Measurements from ENCODE around the gene UBN1.
A peak's percentile ranks its signal among the peaks of the same experiment; 100 is the strongest.

Gene UBN1

DNA sequence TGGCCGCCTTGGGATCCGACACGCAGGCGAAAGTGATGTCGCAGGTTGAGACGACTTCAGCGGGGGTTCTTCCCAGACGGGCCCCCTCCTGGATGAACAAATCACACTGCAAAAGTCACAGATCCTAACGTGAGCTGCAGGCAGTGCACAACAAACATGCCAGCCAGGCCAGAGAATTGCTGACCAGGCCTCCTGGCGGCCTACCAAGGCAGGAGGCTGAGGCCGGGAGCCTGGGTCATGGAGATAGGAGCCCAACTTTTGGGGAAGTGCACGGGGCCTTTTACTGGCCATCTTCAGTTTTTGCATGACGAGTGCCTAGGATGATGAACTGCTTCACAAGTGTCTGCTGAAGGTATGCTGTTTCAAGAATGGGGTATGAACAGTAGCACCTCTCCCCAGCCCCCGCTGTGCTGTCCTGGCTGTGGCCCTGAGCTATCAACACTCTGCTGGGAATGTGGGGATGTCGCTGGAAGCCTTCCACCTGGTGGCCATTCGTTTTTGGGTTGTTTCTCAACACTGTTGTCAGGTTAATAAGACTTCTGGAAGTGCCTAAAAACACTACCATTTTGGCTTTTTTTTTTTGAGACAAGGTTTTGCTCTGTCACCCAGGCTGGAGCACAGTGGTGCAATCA lies 32.6 kb upstream of the UBN1 start:
- no peak for DNase-seq

DNA sequence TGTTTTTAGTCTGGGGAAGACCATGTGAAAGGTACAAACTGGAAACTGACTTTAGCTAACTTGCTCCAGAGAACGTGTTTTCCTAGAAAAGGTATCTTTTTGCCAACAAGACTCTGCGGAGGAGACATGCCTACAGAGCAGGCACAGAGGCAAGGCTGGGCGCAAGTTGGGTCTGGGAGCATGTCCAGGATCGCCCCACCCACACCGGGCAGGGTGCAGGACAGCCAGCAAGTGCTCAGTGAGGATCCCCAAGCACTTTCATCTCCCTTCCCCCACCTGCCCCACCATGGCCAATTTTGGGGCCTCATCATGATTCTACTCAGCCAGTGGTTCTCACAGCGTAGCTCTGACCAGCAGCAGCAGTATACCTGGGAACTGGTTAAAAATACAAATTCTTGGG lies 26.6 kb upstream of the UBN1 start:
- DNase-seq: no peak

DNA sequence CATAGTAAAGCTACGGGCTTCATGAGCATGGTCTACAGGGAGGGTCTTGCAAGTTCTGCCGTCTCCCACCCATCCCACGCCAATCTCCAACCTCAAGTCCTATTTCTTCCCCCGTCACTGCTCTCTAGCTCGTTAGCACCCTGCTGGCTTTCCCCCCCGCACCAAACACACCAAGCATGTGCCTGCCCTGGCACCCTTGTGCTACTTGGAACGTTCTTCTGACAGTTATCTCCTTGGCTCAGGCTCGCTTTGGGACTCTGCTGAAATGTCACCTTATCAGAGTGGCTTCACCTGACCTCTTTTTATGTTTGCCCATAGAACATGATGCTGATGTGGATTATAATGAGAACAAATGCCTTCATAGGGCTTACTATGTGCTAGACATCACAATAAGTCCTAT lies 22.1 kb upstream of the UBN1 start:
- DNase-seq: no peak

DNA sequence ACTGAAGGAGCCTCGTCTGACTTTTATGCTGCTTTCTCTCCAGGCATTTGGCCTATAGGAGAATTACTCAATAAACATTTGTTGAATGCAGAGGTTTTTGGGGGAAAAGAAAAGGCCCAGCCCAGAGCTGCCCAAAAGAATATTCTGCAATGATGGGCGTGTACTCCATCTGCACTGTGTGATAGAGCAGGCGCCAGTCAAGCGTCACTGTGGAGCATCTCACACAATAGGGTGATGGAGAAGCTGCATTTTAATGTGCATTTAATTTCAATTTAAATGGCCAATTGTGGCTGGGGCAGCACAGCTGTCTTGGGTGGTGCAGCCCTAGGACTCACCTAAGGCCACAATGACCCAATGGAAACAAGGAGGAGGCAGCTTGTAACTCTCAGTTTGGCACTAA lies 20.8 kb upstream of the UBN1 start:
- no peak for DNase-seq

DNA sequence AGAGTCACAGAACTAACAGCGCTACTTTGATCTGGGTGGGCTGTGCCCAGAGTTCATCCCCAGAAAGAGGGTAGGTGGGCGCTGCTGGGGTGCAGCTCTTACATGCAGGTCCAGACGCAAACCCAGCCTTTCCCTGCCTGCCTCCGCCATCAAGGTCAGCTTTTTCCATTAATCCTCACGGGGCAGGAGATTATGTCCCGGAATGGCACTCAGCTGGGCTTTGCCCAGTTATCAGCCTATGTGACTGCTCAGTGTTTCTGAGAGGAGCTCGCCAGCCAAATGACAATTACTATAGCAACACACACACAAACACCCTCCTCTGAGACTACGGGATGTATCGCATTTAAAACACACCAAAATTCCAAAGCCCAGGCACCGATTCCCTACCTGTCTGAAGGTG lies 20.3 kb upstream of the UBN1 start:
- DNase-seq: no peak

DNA sequence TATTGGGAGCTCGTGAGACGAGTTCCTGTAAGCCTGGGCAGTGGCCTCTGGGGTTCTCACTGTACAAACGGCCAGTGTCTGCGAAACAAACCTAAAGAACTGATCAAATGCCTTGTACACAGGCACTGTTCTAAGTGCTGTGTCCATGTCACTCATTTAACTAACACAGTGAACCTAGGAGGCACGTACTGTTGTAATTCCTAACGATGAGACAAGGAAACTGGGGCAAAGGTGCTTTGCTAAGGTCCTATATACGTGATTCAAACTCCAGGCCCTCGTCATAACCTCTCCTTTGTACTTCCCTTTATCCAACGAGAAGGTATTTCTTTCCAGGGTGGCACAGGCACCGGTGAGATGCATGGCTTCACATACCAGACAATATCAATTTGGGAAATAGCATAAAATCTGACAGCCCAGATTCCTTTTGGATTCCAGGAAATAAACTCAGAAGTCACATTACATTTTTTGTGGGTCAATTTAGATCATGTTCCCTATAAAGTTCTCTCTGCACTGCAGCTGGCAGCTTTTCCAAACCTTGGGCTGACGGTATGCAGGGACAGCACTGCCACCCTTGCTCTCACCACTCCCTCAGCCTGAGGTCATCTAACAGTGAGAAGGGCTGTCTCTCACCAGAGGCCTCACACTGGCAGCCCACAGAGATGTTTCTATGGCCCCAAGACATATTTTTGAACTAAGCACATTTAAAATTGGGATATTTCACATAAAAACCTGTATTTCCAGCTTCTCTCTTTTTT lies 18.5 kb upstream of the UBN1 start:
- DNase-seq: no peak

DNA sequence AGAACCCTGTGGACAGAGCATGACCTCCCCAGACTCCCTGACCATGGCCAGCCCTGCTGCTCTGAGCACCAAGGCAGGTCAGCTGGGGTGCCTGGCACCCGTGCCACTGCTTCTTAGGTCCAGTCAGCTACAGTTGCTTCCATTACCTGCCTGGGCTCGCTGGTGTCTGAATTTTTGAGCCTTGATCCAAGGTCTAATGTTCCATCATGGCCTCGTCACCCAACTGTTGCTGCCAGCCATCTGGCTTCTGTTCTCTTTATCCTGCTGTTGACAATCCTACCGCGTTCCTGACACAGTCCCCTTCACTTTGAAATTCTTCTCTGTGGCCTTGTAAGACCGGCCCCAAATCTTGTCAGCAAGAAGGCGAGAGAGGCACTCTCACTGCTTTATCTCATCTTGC lies 16.9 kb upstream of the UBN1 start:
- no peak for DNase-seq

DNA sequence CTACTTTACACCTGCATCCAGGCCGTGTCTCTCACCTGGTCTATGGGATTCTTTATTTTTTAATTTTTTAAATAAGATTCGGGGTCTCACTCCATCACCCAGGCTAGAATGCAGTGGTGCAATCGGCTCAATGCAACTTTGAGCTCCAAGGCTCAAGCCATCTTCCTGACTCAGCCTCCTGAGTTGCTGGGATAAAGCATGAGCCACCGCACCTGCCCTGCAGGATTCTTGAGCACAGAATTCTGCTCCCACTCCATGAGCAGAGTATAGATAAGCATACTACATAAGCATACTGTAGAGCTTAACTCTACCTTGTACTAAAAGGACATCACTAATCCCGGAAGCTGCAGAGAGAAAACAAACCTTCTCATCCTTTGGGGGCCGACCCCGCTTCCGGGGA lies 15.7 kb upstream of the UBN1 start:
- DNase-seq: no peak

DNA sequence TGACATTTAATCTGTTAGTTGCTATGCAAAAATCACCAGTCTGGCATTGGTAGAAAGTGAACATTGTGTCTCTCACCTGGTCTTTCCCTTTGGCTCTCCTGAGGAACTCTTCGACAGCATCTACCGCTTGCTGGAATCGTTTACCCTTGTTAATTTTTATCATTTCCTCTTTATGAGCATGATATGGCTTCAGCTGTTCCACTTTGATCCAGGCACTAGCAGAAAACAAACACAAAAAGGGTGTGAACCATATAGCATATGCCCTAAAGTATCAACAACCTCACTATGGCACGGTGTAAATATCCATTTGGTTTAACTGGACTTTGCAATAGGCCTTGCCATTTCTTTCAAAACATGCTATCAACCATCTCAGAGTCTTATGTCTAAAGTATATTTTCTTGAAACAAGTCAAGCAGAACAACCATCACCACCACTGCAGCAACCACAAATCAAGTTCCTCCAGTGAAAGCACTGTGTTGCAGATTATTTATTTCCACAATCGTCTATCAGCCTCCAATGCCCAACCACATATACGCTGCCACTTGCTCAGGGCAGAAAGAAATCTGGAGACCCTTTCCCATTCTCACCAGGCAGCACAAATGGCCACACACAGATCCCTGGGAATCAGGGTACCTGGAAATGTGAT lies 14.5 kb upstream of the UBN1 start:
- no peak for DNase-seq

DNA sequence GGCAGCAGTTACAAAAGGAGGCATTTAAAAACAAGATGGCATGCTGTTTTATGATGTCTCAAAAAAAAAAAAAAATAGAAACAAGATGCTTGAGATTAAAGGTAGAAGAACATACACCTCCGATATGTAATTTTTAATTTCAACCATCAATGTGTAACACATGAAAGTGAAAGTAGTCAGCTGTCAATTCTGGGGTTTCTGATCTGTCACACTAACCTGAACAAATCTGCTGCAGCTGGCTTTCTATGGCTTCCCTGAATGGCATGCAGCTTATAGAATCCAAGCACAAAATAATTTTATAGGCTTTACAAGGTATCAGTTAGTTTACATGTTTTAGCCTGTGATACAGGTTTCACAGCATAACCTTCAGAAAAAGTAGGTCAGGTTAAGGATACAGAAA lies 13.7 kb upstream of the UBN1 start:
- DNase-seq: no peak

DNA sequence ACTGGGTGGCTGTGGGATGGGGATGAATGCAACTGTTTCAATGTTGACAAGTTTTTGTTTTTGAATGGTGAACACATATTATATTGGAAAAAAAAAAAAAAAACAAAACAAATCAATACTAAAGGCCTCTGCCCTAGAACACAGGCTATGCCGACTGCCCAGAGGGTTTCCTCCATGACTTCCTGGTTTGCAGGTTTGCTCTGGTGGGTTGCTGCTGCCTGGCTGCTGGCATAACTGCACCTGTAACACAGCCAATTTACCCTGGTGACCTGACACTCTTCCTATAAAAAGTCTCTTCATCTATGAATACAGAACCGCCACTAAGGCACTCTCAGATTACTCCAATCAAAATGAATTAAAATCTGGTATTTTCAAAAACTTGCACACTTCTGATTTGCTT lies 10.6 kb upstream of the UBN1 start:
- DNase-seq: no peak

DNA sequence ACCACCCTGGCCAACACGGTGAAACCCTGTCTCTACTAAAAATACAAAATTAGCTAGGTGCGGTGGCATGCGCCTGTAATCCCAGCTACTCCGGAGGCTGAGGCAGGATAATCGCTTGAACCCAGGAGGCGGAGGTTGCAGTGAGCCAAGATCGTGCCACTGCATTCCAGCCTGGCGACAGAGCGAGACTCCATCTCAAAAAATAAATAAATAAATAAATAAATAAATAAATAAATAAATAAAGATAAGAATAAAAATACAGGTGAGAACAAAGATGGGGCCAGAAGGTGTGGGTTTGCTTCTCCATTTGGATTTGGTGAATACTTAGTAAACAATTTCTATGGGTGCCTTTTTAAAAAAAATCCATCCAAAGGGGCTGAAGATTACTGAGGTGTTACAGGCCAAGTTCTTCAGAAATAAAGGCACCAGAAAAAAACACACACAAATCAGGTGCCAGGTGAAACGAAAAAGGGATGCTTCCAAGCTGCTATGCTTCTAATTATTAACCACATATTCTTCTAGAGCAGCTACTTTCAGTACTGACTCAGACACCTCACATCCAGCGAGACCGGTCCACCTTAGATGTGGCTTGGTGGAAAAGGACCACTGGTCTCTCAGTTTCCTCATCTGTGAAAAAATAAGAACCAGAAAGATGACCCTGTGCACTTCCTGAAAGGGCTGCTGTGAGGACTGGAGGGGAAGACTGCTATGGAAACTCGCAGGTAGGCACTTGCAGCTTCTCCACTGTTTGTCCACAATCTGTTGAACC lies 9.4 kb upstream of the UBN1 start:
- DNase-seq: no peak

DNA sequence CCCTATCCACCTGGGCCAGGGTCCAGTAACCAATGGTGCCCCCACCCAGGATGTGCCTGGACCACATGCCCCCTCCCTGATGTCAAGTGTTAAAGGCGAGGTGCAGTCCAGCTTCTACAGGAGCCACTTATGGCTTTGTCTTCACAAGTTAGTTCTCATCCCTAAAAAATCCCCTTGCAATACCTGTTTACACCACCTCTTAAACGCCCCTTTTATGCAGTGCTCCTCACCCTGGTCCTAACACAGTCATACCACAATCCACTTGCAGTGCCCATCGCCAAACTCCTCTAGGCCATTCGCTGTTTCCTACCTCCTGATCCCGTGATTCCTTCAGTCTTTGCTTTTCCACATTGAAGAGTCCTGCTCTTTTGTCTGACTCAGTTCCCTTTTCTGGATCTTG lies 7.3 kb upstream of the UBN1 start:
- no peak for DNase-seq

DNA sequence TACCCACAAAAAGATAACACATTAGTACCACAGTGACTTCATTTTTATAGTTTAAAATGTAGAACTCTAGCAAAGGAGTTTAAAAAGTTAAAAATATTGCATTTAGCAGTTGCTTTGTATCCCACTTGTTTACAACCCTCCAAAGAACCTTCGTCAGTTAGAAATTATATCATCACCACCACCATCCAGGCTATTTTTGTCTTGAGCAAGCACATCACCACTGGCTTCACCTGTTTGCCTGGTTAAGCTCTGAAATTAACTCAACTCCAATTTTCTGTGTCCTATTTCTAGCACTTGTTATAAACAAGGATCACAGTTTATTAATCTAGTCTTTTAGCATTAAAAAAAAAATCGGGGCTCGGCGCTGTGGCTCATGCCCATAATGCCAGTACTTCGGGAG lies 6.3 kb upstream of the UBN1 start:
- DNase-seq: no peak

DNA sequence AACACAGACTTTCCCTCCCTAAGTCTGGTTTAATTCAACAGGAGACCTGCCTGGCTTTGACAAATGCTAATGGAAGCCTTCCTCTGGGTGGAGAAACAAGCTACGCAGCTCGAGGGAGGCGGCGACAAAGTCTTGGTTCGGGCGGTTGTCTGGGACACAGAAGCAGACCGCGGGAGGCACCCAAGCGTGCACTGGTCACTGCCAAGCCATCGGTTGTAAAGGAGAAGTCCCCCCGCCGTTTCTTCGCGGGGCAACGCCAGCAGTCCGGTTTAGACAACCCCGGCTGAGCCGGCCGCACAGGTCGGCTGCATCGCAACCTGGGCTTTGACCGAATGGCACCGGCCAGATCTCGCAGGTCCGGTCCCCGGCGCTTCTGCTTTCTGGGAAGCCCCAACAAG lies 779 bp upstream of the UBN1 start:
- peak; percentile 73 for DNase-seq

DNA sequence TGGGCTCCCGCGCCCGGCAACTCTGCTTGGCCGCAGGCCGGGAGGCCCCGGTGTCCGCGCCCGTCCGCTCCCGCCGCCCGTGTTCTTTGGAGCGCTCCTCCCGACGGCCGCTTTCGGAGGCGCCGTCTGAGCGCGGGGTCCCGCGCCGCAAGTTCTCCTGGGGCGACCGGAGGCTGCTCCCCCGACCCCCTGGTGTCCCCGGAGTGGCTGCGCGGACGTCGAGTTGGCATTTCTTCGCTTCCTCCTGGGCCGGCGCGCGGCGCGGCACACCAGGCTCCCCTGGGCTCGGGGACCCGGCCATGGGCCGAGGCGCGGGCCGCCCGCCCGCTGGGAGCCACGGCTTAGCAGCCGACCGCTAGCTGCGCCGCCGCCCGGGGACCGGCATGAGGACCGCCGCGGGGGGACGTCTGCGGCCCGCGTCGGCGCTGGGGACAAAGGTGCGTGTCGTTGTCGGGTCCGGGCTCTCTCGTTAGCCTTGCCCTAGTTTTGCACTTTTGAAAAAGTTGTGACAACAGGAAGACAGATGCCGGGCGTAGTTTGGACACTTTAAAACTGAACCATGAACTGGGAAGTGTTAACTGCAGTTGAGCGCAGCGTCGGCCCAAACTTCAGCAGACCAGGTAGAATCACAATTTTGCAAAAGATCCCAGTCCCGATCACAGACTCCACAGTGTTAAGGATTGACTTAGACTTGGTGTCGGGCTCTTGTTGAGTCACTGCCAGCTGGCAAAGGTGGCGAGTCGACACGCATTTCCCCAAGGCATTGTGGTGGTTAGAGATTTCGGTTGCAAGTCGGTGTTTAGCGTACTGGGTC lies 700 bp downstream of the UBN1 start:
- peak; percentile 43 for DNase-seq

DNA sequence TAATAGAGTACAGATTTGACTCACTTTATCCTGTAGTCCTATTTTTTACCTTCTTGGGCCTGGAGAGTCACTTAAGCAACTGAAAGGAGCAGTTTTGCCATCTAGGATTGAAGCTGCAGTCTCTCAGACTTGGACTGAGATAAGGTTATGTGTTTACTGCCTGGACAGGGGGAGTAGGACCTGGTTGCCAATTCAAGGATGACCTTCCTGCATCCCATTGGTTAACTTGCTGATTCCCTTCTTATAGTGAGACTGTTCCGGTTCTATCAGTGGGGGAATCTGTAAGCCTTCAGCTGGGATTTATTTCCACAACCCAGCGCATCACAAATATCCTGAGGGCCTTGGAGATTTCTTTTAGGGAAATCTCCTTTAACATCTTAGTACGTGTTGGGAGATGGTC lies 2.9 kb downstream of the UBN1 start:
- no peak for DNase-seq

DNA sequence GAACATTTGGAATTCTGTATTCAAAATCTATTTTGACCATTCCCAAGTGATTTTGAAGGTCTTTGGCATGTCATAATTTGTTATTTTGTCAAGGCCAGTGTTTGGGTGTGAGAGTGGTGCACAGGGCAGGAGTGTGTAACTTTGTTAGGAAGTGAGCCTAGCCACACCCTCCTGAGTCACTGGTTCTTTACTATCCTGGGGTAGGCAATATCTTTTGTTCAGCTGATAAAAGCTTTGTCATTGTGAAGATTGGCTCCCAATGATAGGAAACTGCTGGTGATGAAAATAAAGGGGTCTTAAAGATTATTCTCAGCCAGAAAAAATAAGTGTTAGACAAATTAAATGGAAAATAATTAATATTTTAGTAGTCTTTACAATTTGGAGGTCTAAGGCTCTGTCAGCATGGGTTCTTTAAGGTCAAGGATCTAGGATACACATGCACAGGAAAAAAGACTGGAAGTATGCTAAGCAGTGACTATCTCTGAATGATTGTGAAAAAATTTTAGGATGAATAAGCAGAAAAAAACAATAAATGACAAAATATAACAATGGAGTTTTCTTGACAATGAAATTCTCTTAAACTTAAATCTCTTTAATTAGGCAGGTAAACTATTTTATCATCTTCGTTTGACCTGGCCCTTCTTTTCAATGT lies 5.1 kb downstream of the UBN1 start:
- peak; percentile 70 for DNase-seq

DNA sequence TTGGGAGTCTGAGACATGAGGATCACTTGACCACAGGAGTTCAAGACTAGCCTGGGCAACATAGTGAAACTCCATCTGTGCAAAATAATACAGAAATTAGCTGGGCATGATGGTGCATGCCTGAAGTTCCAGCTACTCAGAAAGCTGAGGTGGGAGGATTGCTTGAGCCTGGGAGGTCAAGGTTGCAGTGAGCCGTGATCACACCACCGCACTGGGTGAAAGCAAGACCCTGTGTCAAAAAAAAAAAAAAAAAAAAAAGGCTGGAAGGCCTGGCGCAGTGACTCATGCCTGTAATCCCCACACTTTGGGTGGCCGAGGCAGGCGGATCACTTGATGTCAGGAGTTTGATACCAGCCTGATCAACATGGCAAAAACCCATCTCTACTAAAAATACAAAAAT lies 8.1 kb downstream of the UBN1 start:
- no peak for DNase-seq

DNA sequence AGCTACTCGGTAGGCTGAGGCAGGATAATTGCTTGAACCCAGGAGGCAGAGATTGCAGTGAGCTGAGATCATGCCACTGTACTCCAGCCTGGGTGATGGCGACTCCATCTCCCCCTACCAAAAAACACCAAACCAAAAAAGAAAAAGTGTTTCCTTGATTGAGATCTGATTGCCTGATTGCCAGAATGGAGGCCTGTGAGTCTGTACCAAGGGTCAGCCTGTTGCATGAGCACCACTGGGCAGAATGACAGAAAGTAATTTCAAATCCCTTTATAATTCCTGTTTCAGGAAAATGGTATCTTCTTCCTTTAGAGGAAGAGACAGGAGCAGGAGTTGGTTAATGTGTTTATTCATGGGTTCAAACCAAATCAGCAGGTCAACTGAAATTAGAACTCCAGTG lies 8.5 kb downstream of the UBN1 start:
- no peak for DNase-seq

DNA sequence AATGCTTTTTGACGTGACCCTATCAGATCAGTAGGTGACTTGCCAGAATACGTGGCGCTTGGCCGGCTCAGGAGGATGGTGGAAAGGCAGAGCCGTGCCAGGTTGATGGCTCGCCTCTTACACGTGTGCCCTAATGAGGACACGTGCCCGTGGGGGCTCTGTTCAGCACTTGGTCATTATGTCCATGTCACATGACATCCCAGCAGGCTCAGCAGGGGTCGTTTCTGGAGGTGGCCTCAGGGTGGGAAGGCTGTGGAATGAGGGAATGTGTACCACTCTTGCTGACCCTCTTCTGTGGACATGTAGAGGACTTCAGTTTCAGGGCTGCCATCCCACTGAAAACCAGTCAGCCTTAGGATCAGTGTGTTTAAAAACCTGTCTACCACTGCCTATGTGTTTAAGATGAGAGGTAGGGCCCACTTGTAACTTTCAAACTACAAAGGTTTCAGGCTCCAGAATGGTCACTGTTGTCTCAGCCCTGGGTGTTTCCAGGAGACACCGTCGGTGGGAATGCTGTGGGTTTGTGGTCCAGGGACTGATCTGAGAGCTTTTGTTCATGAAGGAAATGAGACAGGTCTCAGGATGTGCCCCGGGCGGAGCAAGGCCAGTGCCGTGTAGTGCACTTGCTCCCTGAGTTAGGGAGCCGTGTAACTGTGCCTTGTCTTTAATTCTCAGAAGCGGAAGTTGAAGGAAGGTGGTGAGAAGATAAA lies 12.1 kb downstream of the UBN1 start:
- DNase-seq: no peak

DNA sequence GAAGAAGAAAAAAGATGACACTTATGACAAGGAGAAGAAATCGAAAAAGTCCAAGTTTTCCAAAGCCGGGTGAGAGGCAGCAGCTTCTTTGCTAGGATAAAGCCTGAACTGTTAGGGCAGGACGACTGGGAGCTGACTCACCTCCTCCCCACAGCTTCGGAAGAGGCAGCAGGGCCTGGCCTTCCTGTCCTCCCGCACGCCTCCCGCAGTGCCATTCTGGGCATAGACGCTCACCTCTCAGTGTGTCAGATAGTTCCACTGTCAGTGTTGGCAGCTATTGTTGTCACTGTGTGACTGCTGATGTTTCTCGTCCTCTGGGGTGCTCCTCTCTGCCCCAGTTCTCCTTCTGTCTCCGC lies 12.6 kb downstream of the UBN1 start:
- DNase-seq: no peak

All from inflammatory macrophage treated with lipopolysaccharide for 4 hours (primary cell).